SU-DHL-6 (cell line): ENCODE measurements around the gene PTGIR.

ENCODE experiments used
- H2AFZ ChIP-seq: fragments of 200-600 bp; sonication (generic); 2 replicates; pipeline ENCODE4 v1.6.1; 2014; ENCODE audit warnings: low read depth, mild to moderate bottlenecking, moderate library complexity, mixed read lengths, antibody characterized with exemption, low read length; ENCODE audit not compliant: severe bottlenecking
- H3F3A ChIP-seq: fragments of 200-600 bp; shearing (Covaris generic); 2 replicates; pipeline ENCODE4 v1.6.0; 2016; ENCODE audit warnings: antibody characterized with exemption, mild to moderate bottlenecking; ENCODE audit not compliant: insufficient read depth
- H3K27ac ChIP-seq: fragments of 200-600 bp; sonication (generic); 2 replicates; pipeline ENCODE4 v1.5.1; 2016; ENCODE audit warnings: low read depth, mild to moderate bottlenecking, low read length, moderate library complexity, mixed read lengths
- H3K27me3 ChIP-seq: fragments of 200-600 bp; sonication (generic), shearing (Covaris generic); 2 replicates; pipeline ENCODE4 v1.6.0; 2014; ENCODE audit warnings: mild to moderate bottlenecking, low read length
- H3K36me3 ChIP-seq: fragments of 200-600 bp; sonication (generic); 2 replicates; pipeline ENCODE4 v1.6.1; 2014; ENCODE audit warnings: mild to moderate bottlenecking, low read length, mixed read lengths
- H3K4me2 ChIP-seq: fragments of 300-600, 200-600 bp; shearing (Covaris generic), sonication (generic); 2 replicates; pipeline ENCODE4 v1.6.0; 2014; ENCODE audit warnings: low read length, low read depth, mild to moderate bottlenecking; ENCODE audit not compliant: poor library complexity, severe bottlenecking
- H3K4me3 ChIP-seq: fragments of 200-600 bp; sonication (generic); 2 replicates; pipeline ENCODE4 v1.5.1; 2014; ENCODE audit warnings: antibody characterized with exemption, low read length, mild to moderate bottlenecking, mixed read lengths; ENCODE audit not compliant: insufficient read depth, poor library complexity, severe bottlenecking
- H3K79me2 ChIP-seq: fragments of 200-600 bp; sonication (generic); 2 replicates; pipeline ENCODE4 v1.6.1; 2014; ENCODE audit warnings: mild to moderate bottlenecking, low read length, moderate library complexity; ENCODE audit not compliant: insufficient read depth
- H3K9ac ChIP-seq: fragments of 200-600 bp; sonication (generic); 2 replicates; pipeline ENCODE4 v1.7.0; 2014; ENCODE audit warnings: mild to moderate bottlenecking, low read length
- H3K9me2 ChIP-seq: fragments of 200-600 bp; sonication (generic); replicated peaks from 2 replicates; pipeline ENCODE4 v1.6.1; 2014; ENCODE audit warnings: low read length; ENCODE audit not compliant: insufficient read depth
- H3K9me3 ChIP-seq: fragments of 200-600 bp; sonication (generic); 2 replicates; pipeline ENCODE4 v1.6.1; 2014; ENCODE audit warnings: low read length, mixed read lengths; ENCODE audit not compliant: insufficient read depth
- H4K20me1 ChIP-seq: fragments of 200-600 bp; sonication (generic); 2 replicates; pipeline ENCODE4 v1.6.1; 2014; ENCODE audit warnings: low read depth, mild to moderate bottlenecking, antibody characterized with exemption, low read length, moderate library complexity, mixed read lengths
- CTCF ChIP-seq: fragments of 200-600 bp; sonication (generic); IDR thresholded peaks from one replicate; pipeline ENCODE4 v1.5.1; 2017; ENCODE audit warnings: antibody characterized with exemption, mild to moderate bottlenecking, low read length, moderate library complexity; ENCODE audit not compliant: insufficient read depth, poor library complexity, severe bottlenecking
- EZH2phosphoT487 ChIP-seq: fragments of 200-600 bp; sonication (generic), shearing (Covaris generic); conservative IDR thresholded peaks from 2 replicates; pipeline ENCODE4 v1.6.1; 2018; ENCODE audit warnings: mild to moderate bottlenecking, antibody characterized with exemption, low read length, moderate library complexity, mixed read lengths

Gene PTGIR

GRCh38 chr19:46585539-46585938, 39.4 kb downstream of the PTGIR start:
- Histone ChIP-seq H3K36me3 (no peaks in the 10 kb centered on the region), H3F3A (no peaks in the 10 kb centered on the region), H3K27me3 (no peaks in the 10 kb centered on the region), H3K27ac (no peak overlapping the region), H4K20me1 (no peaks in the 10 kb centered on the region), H3K9me2 (no peaks in the 10 kb centered on the region), H3K4me2 (no peak overlapping the region), H3K9me3 (no peaks in the 10 kb centered on the region), H3K9ac (no peak overlapping the region), H3K79me2 (no peaks in the 10 kb centered on the region), H3K4me3 (no peak overlapping the region), H2AFZ (no peak overlapping the region)
- TF ChIP-seq CTCF (no peak), EZH2phosphoT487 (no peak)

GRCh38 chr19:46580247-46580646, 44.6 kb downstream of the PTGIR start:
- Histone ChIP-seq H3K4me2 (no peak overlapping the region), H3K9ac (no peak overlapping the region), H3K36me3 (no peaks in the 10 kb centered on the region), H2AFZ (no peak overlapping the region), H3K9me3 (no peaks in the 10 kb centered on the region), H3K27me3 (no peaks in the 10 kb centered on the region), H3K9me2 (no peaks in the 10 kb centered on the region), H3K4me3 (no peak overlapping the region), H4K20me1 (no peaks in the 10 kb centered on the region), H3F3A (no peaks in the 10 kb centered on the region; the same call in 1 of the 2 replicates), H3K79me2 (no peaks in the 10 kb centered on the region), H3K27ac (no peak overlapping the region)
- TF ChIP-seq EZH2phosphoT487 (no peak), CTCF (no peak)

- no peaks in the 10 kb centered on the region for H3K9me3 ChIP-seq
- no peak overlapping the region for H3K9ac ChIP-seq
- no peaks in the 10 kb centered on the region; the same call in 1 of the 2 replicates for H3F3A ChIP-seq
- H3K4me2 ChIP-seq, result no peak overlapping the region
- H3K9me2 ChIP-seq, result no peaks in the 10 kb centered on the region
- no peaks in the 10 kb centered on the region for H3K36me3 ChIP-seq
- H3K79me2 ChIP-seq, result no peaks in the 10 kb centered on the region
- no peak for TF ChIP-seq EZH2phosphoT487
- TF ChIP-seq CTCF, result peak; percentile 35
- H2AFZ ChIP-seq, result no peak overlapping the region
- no peaks in the 10 kb centered on the region for H4K20me1 ChIP-seq
- H3K4me3 ChIP-seq, result no peak overlapping the region
- H3K27me3 ChIP-seq, result no peaks in the 10 kb centered on the region
- H3K27ac ChIP-seq, result no peak overlapping the region
These were observed 45.5 kb downstream of the PTGIR start for GRCh38 chr19:46579361-46579879.
